H1 (cell line): ENCODE results near the gene TYW1B.
"Not testable (repeated sequence)": the region's sequence is repeated elsewhere in the genome, so short reads cannot be mapped to it uniquely, and the experiment has no call there.

Source experiments
- CREB1 ChIP-seq: IDR thresholded peaks from 2 replicates; pipeline ENCODE4 v1.6.1; 2012; ENCODE audit warnings: inconsistent platforms
- CTCF ChIP-seq, 3 experiments: IDR thresholded peaks; 1 replicate in 2 of 3; 2 replicates in 1 of 3; pipeline versions ENCODE4 v1.5.1 to v1.6.1; 2011; ENCODE audit warnings: low read length in 3 of 3, mild to moderate bottlenecking in 3 of 3, inconsistent platforms in 2 of 3, low read depth in 1 of 3, moderate library complexity in 1 of 3; ENCODE audit not compliant: insufficient read depth in 1 of 3; ENCODE audit errors: control extremely low read depth in 1 of 3
- EP300 ChIP-seq, 2 experiments: IDR thresholded peaks; 1 replicate in 1 of 2; 2 replicates in 1 of 2; pipeline ENCODE4 v1.6.1; 2011 to 2012; ENCODE audit warnings: low read depth in 2 of 2, low read length in 2 of 2, mild to moderate bottlenecking in 2 of 2, borderline replicate concordance in 1 of 2, inconsistent platforms in 1 of 2, moderate library complexity in 1 of 2
- JUND ChIP-seq: IDR thresholded peaks from 2 replicates; pipeline ENCODE4 v1.6.1; 2011; ENCODE audit warnings: mild to moderate bottlenecking, improper control_type of control experiment, low read length
- NANOG ChIP-seq: IDR thresholded peaks from 2 replicates; pipeline ENCODE4 v1.6.1; 2011; ENCODE audit warnings: low read length, low read depth, mild to moderate bottlenecking, inconsistent platforms; ENCODE audit not compliant: insufficient read depth, poor library complexity, severe bottlenecking
- POLR2A ChIP-seq, 2 experiments: IDR thresholded peaks; 1 replicate in 1 of 2; 2 replicates in 1 of 2; pipeline ENCODE4 v1.6.1; 2011; ENCODE audit warnings: low read depth in 2 of 2, low read length in 2 of 2, mild to moderate bottlenecking in 2 of 2; ENCODE audit errors: control extremely low read depth in 1 of 2
- RXRA ChIP-seq: IDR thresholded peaks from 2 replicates; pipeline ENCODE4 v1.6.1; 2011; ENCODE audit warnings: low read depth, mild to moderate bottlenecking, low read length, moderate library complexity; ENCODE audit not compliant: insufficient read depth
- SAP30 ChIP-seq: fragments of 300-600 bp; sonication (generic); IDR thresholded peaks from 2 replicates; pipeline ENCODE4 v1.7.1; 2012; ENCODE audit warnings: low read length, moderate library complexity, mild to moderate bottlenecking, inconsistent platforms; ENCODE audit not compliant: insufficient read depth, insufficient replicate concordance

- not testable (repeated sequence) for TF ChIP-seq EP300 (IDR thresholded peaks at IDR 0.05; ENCODE audit: borderline replicate concordance in 1 of 2, low read depth in 2 of 2, low read length in 2 of 2); CREB1; JUND; CTCF (IDR thresholded peaks at IDR 0.05; ENCODE audit: control extremely low read depth in 1 of 3, insufficient read depth in 1 of 3, low read depth in 1 of 3, low read length in 3 of 3); NANOG; RXRA; SAP30; POLR2A (IDR thresholded peaks at IDR 0.05; ENCODE audit: control extremely low read depth in 1 of 2, low read depth in 2 of 2, low read length in 2 of 2)
Observed at GRCh38 chr7:72648574-72648973, 179.4 kb downstream of the TYW1B start.
